GM21528 (cell line): ENCODE results near the gene NCL.
"Not testable (repeated sequence)": the region's sequence is repeated elsewhere in the genome, so short reads cannot be mapped to it uniquely, and the experiment has no call there.

Source experiments
- ATAC-seq: cut with Tn5 transposase; IDR thresholded peaks from one replicate; pipeline ENCODE4 v1.9.1; 2021; ENCODE audit warnings: mild to moderate bottlenecking, moderate library complexity; ENCODE audit not compliant: unreplicated experiment, low FRiP score

NCL gene

GRCh38 chr2:231407686-231408085 lies 56.6 kb downstream of the NCL start:
- not testable (repeated sequence) for ATAC-seq

- not testable (repeated sequence) for ATAC-seq
Measured at GRCh38 chr2:231405601-231406367, 58.5 kb downstream of the NCL start.

DNA sequence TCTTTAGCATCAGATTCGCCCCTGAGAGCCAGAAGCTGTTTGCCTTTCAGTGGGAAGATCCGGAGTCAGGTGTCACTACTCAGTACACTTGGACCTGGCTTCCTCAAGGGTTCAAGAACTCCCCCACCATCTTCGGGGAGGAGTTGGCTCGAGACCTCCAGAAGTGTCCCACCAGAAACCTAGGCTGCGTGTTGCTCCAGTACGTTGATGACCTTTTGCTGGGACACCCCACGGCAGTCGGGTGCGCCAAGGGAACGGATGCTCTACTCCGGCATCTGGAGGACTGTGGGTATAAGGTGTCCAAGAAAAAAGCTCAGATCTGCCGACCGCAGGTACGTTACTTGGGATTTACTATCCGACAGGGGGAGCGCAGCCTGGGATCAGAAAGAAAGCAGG lies 60.1 kb downstream of the NCL start:
- ATAC-seq, result not testable (repeated sequence)
